SW 1271 (cell line): ENCODE data around the gene MATCAP1.

ENCODE experiments used
- DNase-seq, 2 experiments: peaks; one replicate each; lab custom pipeline; 2025; lab: John Stamatoyannopoulos, UW

The MATCAP1 gene

DNA sequence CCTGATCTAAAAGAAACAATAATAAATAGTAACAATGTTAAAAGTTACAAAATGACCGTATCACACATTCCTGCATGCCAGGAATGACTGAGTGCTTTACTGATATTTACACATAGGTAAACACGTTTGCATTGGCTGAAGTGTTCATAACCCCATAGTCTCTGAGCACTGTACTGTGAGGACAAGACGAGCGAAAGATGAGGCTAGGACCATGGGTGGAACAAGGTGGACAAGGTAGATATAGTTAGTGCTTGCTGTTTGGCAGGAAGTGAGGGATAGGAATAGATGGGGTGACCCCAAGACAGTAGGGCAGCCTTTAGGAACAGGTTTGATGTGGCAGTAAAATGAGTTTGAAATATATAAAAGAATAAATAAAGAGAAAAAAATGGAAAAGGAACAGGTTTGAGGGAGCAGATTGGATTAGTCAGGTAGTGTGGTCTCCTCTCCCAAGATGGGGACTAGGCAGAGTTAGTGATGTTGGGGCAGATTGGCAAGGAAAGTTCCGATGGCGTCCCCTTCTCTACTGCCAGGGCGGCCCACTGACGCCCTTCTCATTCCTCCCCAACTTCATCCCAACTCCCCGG lies 7.7 kb upstream of the MATCAP1 start:
- DNase-seq = no peak

DNA sequence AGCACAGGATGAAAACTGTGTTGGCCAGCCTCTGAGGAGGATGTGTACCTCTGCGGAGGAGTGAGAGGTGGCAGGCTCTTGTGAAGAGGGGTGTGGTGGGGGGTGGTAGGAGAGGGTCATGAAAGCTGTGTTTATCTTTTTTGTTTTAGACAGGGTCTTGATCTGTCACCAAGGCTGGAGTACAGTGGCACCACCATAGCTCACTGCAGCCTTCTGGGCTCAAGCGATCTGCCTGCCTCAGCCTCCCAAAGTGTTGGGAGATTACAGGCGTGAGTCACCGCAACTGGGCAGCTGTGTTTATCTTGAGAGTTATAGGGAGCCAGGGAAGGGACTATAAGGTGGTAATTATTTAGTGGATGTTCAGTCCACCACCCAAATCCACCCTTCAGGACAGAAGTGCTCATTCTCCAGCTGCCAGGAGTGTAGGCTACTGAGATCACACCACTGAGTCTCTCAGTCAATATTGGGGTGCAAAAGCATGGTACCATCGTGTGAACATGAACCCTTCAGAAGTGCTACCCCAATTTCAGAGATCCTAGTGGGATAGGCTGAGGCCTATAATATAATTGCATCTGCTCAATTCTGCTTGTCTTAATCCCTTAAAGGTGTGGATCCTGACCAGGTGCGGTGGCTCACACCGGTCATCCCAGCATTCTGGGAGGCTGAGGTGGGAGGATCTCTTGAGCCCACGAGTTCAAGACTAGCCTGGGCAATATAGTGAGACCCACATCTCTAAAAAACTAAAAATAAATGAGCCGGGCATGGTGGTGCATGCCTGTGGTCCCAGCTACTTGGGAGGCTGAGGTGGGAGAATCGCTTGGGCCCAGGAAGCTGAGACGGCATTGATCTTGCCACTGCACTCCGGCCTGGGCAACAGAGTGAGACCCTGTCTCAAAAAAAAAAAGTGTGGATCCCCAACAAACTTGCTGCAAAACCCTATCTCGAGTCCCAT lies 7.0 kb upstream of the MATCAP1 start:
- no peak for DNase-seq

DNA sequence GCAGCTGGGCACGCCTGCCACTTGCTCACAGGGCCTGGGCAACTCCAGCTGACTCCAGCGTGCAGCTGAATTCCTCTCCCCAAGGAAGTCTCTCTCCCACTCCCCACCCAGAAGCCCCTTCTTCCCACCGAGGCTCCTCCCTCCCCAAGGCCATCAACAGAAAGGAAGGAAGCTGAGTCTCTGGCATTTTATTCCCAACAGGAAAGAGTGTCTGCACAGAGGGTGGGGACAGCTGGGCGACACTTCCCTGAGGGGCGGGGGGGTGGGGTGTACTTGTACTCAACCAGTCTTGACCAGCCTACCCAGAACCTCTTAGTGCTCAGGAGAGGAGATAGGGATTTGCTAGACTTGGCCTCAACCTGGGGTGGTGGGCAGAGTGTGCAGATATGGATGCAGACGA lies 6.3 kb upstream of the MATCAP1 start, which contains the start of gene EXOC3L1:
EXOC3L1 (minus strand) TSS at position 96 of the 400 bp plus-strand sequence. CDS start 460 bp downstream, outside the sequence.
- DNase-seq = no peak

DNA sequence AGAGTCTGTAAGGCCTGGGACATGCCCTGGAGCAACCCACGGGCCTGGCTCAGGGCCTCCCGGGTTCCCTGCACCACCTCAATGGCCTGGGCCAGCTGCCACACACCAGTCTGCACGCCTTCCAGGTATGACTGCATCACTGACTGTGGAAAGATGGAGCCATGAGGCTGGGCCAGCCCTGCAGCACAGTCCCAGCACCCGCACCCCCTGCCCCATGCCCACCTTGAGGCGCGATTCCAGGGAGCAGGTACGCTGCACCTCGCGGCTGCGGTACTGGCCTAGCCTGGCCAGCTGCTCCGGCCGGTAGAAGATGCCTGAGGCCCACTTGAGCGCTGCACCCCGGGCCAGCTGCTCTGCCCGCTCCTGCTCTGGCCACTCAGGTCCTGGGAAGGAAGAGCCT lies 5.0 kb upstream of the MATCAP1 start:
- DNase-seq = no peak

DNA sequence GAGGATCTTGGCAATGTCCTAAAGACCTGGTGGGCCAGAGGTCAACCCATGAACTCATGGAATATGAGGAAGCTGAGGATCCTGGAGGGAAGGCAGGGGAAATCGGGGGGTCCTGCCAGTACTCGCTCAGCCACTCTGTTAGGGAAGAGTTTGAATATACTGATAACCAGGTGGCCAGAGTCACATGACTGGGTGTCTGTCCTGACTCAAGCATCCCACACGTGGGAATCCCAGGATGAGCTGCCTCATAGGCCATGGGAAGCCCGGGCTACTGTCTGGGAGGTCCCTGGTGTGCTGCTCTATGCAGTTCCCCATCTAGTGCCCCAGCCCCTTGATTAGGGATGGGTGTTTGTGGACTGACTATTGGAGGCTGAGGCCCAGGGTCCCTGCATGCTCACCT lies 4.6 kb upstream of the MATCAP1 start:
- DNase-seq = no peak

DNA sequence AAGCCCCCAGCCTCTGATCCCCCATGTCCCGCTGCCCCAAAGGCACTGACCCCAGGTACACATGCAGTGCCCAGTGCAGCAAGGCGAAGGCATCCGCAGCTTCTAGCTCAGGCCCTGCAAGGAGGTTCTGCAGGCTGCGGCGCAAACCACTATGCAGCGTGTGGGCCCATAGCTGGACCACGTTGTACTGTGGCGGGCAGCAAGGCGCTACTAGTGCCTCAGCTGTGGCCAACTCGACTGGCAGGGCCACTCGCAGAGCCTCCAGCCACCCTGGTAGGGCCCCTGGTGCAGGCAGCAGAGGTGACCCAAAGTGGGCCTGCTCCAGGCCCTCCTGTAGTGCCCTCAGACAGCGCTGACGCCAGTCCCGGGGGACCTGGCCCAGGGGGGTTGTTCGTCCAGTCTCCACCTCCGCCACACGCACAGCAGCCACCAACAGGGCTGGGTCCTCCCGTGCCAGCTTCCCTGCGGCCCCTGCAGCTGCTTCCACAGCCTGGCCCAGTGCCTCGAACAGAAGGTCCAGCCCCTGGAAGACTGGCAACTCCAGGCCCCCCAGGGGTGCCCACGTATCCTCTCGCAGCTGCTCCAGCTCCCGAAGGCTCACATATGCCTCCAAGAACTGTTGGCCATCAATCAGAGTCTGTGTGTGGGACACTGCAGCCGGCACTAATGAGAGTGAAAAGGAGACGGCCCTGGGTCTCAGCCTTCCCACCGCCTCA lies 3.6 kb upstream of the MATCAP1 start:
- DNase-seq = no peak

DNA sequence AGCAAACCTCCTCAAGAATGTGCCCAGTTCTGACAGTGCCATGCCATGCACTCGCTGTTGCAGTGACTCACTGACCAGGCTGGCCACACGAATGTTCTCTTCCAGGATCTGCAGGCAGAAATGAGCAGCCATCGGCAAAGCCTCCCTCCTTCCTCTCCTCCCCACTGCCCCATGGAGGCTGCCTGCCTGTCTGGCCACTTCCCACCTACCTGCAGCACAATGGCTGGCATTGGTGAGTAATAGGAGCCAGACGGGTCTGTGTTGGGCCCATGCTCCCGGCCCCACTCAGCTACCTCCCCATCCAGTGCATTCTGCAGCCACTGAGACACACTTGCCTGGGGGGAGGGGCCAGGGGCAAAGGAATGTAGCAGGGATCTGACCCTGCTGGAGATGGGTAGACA lies 2.8 kb upstream of the MATCAP1 start:
- no peak for DNase-seq

DNA sequence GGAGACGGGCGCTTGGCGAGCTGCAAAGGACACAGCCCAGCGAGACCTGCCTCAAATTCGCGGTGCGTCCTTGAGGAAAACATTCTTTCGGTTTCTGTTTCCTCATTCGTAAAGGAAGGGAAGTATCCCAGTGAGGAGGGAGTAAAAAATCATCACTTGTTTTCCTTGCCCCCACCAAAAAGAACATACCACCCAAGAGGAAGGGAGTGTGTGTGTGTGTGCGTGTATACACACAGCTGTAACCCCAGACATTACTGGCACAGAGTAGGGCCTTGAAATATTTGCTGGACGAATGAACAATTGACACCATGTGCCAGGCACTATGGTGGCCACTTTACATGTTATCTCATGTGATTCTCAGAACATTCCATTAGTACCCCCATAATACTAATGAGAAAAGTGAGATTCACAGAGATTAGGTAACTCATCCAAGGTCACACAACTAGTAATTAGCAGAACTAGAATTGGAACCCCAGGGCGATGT lies 1.9 kb upstream of the MATCAP1 start:
- no peak for DNase-seq

DNA sequence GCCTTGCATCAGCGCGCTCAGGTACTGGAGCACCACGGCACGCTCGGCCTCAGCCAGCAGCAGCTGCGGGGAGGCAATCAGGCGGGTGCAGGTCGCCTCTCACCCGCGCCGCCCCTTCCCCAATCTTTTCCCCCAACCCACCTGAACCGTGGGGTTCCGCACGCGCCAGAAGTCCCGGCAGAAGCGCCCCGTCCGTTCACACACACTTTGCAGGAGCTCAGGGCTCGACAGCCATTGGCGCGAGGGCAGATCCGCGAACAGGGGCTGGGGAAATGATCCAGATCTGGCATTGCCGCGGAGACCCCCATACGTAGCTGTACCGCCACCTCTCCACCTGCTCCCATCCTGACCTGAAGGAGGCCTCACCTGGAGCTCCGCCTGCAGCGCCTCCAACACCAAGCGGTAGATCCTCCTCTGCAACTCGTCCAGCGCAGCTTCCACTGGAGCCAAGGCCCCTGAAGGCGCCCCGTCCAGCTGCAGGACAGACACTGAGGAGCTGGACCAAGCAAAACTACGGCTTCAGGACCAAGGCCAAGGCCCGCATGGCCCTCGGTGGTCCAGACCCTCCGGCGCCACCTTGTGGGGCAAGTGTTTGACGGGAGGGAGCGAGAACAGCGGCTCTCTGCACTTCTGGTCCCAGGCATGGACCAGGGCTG lies 1.4 kb upstream of the MATCAP1 start:
- DNase-seq = peak in 1 of 2 experiments; percentile 72

DNA sequence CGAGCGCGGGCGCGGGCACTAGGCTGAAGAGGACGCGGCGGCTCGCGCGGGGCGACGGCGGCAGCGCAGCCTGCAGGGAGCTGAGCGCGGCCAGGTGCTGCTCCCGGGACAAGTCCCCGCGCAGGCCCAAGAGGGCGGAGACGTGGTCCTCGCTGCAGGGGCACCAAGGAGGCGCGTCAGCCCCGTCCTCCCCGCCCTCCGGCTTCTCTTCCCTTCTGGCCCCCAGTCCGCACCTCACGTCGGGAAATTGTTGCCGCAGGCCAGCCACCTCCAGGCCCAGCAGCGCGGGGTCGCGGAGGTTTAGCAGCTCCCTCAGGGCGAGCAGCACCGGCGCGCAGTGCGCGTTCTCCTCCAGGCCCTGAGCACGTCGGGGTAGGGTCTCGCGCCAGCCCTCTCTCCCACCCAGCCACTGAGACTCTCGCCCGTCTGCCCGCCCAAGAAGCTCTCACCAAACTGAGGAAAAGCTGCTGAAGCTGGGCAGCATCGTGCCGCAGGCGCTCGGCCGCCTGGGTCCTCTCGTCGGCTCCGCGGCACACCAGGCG lies 761 bp upstream of the MATCAP1 start:
- no peak for DNase-seq

DNA sequence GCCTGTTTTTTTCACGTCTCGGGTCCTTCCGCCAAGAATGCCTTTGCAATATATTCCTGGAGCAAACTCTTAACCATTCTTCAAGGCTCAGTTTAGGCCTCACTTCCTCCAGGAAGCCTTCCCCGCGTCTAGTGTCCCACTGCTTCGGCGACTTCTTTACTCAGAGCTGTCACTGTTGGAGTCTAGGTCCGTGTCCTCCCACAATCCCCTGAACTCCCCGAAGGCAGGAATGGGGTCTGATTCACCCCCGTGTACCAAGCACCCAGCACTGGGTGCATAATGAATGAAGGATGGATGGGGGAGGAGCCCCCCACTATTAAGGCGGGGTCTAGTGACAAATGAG lies 508 bp downstream of the MATCAP1 start:
- no peak for DNase-seq

DNA sequence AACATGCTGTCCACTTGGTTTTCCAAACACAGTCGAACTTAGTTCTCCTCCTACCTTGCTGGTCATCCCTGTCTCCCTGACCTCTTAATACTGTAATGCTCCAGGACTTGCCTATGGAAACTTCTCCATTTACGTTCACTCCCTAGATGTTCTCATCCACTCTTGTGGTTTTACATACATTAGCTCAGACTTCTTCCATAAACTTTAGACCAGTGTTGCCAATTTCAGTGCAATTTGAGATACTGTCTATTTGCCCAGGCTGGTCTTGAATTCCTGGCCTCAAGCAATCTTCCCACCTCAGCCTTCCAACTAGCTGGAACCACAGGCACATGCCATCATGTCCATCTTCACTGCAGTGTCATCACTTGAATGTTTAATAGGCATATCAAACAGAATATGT lies 1.5 kb downstream of the MATCAP1 start:
- DNase-seq = no peak

DNA sequence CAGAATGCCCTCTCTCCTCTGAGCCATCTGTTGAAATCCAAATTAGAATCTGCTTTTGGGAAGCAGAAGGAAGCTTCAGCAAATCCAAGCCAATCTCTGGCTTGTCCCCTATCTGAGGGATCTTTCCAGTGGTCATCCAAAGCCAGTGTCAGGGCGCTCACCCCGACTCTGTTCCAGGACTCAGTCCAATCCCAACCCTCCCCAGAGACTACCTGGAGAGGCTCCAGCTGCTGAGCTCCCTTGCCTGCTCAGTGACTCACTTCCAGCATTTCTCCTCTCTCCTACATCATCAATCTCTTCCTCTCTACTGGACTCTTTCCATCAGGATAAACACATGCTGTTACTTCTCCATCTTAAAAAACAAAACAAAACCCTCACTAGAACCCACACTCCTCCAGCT lies 2.4 kb downstream of the MATCAP1 start:
- no peak for DNase-seq

DNA sequence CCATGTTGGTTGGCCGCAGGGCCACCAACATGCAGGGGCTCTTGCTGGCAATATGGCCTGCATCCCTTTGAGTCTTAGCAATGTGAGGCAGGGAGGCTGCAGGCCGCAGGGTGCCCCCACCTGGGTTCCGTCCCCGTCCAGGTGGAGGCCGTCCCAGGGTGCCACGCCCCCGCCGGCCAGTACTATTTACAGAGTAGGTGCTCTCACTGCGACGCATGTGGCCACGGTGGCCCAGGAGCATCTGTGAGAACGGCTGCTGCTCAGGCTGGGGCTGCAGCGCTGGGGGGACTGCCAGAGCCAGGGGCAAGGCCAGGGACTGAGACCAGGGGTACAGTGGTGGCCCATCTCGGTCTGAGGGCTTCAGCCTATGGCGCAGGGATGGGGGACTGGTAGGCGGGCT lies 3.6 kb downstream of the MATCAP1 start:
- DNase-seq = no peak

DNA sequence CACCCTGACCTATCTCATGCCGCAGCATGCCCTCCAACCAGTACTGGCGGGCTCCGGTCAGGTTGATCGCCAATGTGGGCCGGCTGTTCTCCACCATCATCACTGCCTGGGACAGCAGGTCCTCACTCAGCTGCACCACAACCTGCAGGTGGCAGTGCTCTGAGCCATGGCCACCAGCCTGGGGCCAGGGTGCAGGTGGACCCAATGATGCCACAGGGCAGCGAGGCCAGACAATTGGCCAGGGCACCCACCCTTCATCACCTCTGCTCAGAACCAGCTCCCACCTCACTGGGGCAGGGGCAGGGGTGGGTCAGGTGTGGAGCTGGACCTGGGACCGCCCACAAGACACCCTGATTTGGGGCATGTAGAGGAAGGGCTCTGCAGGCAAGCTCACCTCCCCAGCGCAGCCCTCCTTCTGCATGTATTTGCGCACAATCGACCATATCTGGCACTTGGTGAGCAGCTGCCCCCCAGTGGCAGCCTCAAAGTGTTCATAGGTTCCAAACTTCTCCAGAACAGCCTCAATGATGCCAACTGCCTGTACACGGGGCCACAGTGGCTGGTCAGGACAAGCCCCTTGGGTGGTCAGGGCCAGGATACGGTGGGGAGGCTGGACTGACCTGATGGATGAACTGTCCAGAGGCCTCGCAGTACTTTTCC lies 4.2 kb downstream of the MATCAP1 start:
- no peak for DNase-seq

DNA sequence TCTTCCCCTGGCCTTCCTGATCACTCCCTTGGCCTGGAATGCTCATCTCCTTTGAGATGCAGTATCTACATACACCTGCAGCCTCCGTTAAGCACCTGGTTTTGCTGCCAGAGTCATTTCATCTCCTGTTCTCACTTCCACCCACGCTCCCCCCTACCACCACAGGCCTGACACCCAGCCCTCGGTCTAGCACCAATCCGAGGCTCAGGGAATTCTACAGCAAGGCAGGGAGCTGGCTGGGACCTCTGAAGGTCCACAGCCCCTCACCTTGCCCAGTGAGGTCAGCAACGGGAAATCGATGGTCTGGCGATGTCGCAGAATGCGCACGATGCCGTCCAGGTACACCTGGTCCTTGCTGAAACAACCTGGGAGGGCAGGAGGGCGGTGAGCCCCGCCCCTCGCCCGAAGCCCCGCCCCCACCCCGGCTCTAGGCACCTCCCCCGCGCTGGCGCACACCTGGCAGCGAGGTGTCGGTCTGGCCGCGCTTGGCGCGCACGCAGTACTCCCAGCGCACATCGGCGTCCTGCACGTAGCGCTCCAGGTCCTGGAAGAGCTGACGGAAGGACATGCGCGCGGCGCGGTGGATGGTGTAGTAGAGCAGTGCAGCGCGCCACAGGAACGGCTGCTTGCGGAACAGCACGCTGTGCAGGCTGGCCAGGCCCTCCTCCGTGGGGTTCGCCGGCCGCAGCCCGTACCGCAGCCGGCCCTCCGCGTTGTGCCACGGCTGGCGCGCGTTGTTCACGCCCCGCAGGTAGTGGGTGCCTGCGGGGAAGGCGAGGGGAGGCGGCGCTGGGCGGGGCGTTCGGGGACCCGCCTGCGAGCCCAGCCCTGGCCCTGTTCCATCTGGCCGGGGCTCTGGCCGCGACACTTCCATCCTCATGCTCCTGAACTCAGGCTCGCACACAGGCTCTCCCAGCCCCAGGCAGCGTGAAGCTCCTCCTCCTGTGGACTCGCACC lies 5.7 kb downstream of the MATCAP1 start:
- DNase-seq = peak in 1 of 2 experiments; percentile 27

DNA sequence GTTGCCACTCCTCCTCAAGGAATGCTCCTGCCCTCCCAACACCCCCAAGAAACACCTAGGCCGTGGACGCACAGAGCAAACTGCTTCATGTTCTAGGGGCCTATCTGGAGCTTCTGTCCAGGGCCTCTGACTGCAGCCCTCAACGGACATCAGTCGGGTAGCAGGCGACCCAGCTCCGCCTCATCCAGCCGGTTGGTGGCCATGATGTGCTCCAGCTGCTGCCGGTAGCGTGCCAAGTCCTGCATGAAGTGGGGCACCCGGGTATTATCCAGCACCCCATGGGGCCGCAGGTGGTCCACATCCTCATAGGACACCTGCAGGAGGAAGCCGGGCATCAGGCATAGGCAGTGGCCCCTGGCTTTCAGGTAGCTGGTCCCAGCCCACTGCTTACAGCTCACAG lies 7.1 kb downstream of the MATCAP1 start:
- no peak for DNase-seq

DNA sequence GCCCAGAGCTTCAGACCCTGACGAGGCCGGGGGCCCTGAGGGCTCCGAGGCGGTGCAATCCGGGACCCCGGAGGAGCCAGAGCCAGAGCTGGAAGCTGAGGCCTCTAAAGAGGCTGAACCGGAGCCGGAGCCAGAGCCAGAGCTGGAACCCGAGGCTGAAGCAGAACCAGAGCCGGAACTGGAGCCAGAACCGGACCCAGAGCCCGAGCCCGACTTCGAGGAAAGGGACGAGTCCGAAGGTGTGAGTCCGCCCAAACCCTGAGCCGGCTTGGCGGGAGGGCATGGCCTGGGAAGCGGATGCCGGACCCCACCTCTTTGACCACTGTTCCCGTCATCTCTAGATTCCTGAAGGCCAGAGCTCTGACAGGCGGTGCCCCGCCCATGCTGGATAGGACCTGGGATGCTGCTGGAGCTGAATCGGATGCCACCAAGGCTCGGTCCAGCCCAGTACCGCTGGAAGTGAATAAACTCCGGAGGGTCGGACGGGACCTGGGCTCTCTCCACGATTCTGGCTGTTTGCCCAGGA lies 9.0 kb downstream of the MATCAP1 start:
- DNase-seq = no peak

DNA sequence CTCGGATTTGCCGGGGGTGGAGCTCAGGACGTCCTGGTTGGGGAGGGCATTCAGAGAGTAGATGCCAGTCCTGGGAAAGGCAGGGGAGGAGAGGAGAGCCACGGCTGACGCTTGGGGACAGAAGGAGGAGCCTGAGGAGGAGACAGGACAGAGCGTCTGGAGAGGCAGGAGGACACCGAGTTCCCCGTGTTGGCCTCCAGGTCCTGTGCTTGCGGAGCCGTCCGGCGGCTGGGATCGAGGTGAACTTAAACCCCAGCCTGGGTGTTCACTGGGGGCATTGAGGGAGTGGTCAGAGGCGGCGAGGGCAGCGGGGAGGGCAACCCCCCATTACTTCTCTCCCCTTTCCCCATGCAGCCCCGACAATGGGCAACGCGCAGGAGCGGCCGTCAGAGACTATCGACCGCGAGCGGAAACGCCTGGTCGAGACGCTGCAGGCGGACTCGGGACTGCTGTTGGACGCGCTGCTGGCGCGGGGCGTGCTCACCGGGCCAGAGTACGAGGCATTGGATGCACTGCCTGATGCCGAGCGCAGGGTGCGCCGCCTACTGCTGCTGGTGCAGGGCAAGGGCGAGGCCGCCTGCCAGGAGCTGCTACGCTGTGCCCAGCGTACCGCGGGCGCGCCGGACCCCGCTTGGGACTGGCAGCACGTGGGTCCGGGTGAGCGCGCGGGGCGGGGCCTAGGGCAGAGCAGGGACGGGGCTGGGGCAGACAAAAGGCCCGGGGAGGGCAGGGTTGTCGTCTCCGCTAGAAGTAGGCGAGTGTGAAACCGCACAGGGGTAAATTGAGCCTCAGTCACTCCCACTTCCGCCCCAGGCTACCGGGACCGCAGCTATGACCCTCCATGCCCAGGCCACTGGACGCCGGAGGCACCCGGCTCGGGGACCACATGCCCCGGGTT lies 9.7 kb downstream of the MATCAP1 start:
- peak; percentile 72 to 88 for DNase-seq
